Stimulated activated CD4-positive, alpha-beta T cell treated with anti-CD3 and anti-CD28 coated beads, Interleukin-2, amount 100 ng/mL, for 48 hours (primary cell): ENCODE measurements around the gene BCR.
"Not testable (repeated sequence)": the region's sequence is repeated elsewhere in the genome, so short reads cannot be mapped to it uniquely, and the experiment has no call there.

Experiments
- DNase-seq, 2 donors: peaks; one replicate each; pipeline ENCODE4 v3.0.0-alpha.2; 2020

The BCR gene

GRCh38 chr22:23323960-23324688 lies 143.8 kb downstream of the BCR start:
- DNase-seq: not testable (repeated sequence)

DNA sequence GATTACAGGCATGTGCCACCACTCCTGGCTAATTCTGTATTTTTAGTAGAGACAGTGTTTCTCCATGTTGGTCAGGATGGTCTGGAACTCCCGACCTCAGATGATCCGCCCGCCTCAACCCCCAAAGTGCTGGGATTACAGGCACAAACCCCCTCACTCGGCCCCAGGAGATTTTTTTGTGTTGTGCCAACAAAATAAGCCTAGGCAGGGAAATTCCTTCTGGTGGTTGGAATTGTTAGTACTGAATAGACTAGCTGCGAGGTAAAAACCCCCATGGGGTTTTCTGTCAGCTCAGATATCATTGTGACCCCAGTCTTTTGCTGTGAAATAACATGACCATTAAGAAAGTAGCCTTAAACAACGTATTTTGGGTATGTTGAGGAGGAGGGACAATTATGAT lies 144.9 kb downstream of the BCR start:
- DNase-seq: no peak

DNA sequence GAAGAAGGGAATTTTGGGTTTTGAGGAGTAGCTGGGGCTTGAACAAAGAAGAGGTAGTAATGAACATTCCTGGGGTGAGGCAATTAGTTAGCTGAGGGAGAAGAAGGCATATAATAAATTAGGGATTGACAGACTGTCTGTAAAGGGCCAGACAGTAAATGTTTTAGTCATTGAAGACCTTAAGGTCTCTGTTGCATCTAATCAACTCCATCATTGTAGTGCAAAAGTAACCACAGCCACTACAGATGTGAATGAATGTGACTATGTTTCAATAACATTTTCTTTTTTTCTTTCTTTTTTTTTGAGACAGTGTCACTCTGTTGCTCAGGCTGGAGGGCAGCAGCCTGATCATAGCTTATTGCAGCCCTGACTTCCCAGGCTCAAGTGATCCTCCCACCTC lies 153.5 kb downstream of the BCR start:
- DNase-seq: not testable (repeated sequence)

DNA sequence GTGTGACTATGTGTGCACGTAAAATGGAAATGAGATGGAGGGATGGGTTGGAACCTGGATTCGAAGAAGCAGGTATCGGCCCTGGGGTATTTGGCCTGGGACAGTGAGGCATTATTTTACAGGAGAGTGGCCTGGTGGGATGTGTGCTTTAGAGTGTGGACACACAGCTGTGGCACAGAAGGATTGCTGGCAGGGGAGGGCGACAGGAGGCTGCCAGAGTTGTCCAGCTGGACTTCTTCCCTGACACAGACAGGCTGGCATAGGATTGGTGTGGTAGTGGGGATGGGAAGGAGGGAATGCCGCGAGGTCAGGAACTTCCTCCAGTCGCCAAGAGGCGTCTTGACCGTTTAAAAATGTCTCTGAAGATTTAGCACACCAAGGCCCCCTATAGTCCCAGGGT lies 157.4 kb downstream of the BCR start:
- not testable (repeated sequence) for DNase-seq

- DNase-seq: not testable (repeated sequence)
Observed at GRCh38 chr22:23341942-23342695, 161.8 kb downstream of the BCR start.

DNA sequence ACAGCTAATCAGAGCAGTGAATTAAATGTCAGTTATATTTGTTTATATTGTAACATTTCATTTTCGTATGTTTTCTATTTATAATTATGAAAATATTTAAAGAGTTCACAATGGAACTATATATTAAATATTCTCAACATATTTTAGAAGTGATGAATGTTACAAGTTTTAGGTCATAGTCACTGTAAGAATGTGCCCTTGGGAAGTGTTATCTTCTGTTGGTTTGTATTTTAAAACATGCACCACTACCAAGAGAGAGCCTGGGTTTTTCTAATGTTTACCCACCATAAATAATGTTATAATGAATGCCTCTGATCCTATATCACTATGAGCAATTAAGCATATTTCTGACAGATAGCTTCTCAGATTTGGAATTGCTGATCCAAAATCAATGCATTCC lies 171.0 kb downstream of the BCR start:
- no peak for DNase-seq

GRCh38 chr22:23353004-23353403 lies 172.7 kb downstream of the BCR start:
- DNase-seq: no peak

GRCh38 chr22:23353696-23354095 lies 173.4 kb downstream of the BCR start:
- DNase-seq: no peak

DNA sequence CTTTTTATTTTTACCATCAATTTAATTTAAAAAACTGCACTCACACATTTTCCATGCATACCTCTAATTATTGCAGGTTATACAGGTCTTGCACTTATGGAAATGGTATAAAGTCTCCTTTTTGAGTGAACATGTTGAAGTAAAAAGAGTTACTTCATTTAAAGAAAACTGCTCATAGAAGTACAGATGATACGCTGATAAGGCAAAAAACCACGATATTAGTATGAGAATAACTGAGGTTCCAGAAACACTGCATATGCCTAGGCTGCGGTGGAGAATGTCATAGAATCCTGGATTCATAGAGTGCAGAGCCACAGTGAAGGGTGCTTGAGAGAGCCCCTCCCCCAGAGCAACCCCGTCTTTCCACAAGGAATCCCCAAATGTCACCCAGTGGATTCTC lies 175.8 kb downstream of the BCR start:
- DNase-seq: no peak

GRCh38 chr22:23357053-23357452 lies 176.7 kb downstream of the BCR start:
- no peak for DNase-seq

DNA sequence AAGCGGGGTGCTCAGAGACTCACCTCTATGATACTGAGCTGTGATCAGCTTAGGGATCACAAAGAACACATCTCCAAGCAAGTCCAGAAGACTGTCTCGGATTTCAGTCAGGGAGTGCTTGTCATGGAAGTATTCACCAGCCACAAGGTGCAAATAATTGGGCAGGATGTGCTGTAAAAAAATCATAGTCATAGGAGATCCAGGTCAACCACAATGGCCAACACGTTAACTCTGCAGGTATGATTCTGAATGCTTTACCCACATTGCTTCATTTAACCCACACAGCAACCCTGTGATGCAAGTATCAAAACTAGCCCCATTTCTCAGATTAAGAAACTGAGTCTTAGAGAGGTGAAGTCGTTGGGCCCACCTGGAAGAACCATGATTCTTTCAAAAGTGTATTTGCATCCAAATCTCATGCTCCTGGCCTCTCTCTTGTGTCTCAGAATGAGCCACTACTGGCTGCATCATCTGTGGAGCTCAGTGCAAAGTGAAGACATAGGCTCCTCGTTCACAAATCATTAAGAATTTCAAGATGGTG lies 179.3 kb downstream of the BCR start:
- no peak for DNase-seq

DNA sequence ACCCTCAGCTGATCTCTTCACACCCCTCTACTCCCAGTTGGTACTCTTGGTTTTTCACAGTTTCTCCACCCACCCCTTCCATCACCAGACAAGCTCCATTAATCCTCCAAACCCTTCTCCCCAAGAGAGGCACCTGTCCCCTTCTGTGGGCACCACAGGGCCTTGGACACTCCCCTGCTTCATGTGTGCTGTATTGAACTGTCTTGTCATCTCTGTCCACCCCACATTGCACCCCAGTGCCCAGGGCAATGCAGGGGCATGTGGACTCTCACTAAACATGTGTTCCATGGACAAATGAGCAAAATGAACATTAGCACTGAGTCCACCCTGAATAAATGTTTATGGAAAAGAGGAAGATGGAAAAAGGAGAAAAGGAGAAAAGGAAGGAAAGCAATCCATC lies 181.4 kb downstream of the BCR start:
- no peak for DNase-seq

DNA sequence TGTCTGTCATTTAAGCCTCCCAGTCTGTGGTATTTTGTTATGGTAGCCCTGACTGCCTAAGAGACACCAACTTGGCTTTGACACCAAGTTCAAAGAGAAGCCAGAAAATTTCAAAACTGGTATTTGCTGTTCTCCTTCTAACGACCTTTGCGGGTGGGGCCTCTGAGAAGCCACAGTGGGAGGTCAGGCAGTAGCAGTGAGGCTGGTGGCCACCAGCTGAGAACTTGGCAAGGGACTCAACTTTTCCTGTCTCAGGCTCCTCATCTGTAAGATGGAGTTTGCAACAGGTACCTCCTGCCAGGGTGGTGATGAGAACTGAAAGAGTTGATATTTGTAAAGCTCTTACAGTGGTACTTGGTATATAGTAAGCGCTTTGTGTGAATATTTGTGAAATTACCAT lies 183.4 kb downstream of the BCR start:
- DNase-seq: no peak

GRCh38 chr22:23364389-23364788 lies 184.1 kb downstream of the BCR start:
- DNase-seq: no peak

- no peak for DNase-seq
Observed at GRCh38 chr22:23365524-23365923, 185.2 kb downstream of the BCR start.

GRCh38 chr22:23365961-23366360 lies 185.7 kb downstream of the BCR start:
- DNase-seq: no peak

GRCh38 chr22:23367196-23367595 lies 186.9 kb downstream of the BCR start:
- DNase-seq: not testable (repeated sequence)
